Neural cell (in vitro differentiated cells): ENCODE measurements around the gene PGAP3. TPM values are rescaled to one million over a fixed set of nuclear protein-coding genes. Genes with fewer than 3 reads are reported as not detected.

Source experiments
- H2AFZ ChIP-seq: fragments of 200-600, 300-800 bp; sonication (generic), shearing (Covaris generic); 2 replicates; pipeline ENCODE4 v1.6.0; 2014; ENCODE audit warnings: low read depth, mild to moderate bottlenecking, antibody characterized with exemption, low read length, moderate library complexity
- H3F3A ChIP-seq: fragments of 200-600 bp; shearing (Covaris generic); 2 replicates; pipeline ENCODE4 v1.6.1; 2016; ENCODE audit warnings: mild to moderate bottlenecking, moderate library complexity, mixed read lengths, antibody characterized with exemption, low read length; ENCODE audit not compliant: insufficient read depth, poor library complexity, severe bottlenecking
- H3K27ac ChIP-seq: fragments of 200-600, 300-800 bp; sonication (generic), shearing (Covaris generic); 2 replicates; pipeline ENCODE4 v1.5.1; 2014; ENCODE audit warnings: mild to moderate bottlenecking, low read length, moderate library complexity
- H3K27me3 ChIP-seq: fragments of 300-800, 200-600 bp; sonication (generic), shearing (Covaris generic); 2 replicates; pipeline ENCODE4 v1.6.0; 2014; ENCODE audit warnings: mild to moderate bottlenecking, low read depth, low read length, moderate library complexity; ENCODE audit not compliant: insufficient read depth
- H3K36me3 ChIP-seq: fragments of 300-800, 200-600 bp; sonication (generic), shearing (Covaris generic); 2 replicates; pipeline ENCODE4 v1.5.1; 2014; ENCODE audit warnings: mild to moderate bottlenecking, antibody characterized with exemption, low read length, moderate library complexity; ENCODE audit not compliant: insufficient read depth
- H3K4me2 ChIP-seq: fragments of 300-800, 200-600 bp; sonication (generic), shearing (Covaris generic); 2 replicates; pipeline ENCODE4 v1.6.0; 2014; ENCODE audit warnings: mild to moderate bottlenecking, low read length
- H3K4me3 ChIP-seq: fragments of 300-800, 200-600 bp; sonication (generic), shearing (Covaris generic); 2 replicates; pipeline ENCODE4 v1.5.1; 2014; ENCODE audit warnings: mild to moderate bottlenecking, low read length, moderate library complexity
- H3K79me2 ChIP-seq: fragments of 200-600 bp; shearing (Covaris generic); replicated peaks from 2 replicates; pipeline ENCODE4 v1.6.0; 2014; ENCODE audit warnings: mild to moderate bottlenecking, low read length, moderate library complexity; ENCODE audit not compliant: insufficient read depth
- H3K9ac ChIP-seq: fragments of 300-800, 200-600 bp; sonication (generic), shearing (Covaris generic); 2 replicates; pipeline ENCODE4 v1.6.1; 2016; ENCODE audit warnings: mild to moderate bottlenecking, low read length, mixed read lengths
- H3K9me2 ChIP-seq: fragments of 200-600 bp; shearing (Covaris generic); 2 replicates; pipeline ENCODE4 v1.6.1; 2016; ENCODE audit warnings: mild to moderate bottlenecking, low read length, mixed read lengths; ENCODE audit not compliant: insufficient read depth
- H3K9me3 ChIP-seq: fragments of 200-600, 300-800 bp; sonication (generic), shearing (Covaris generic); 2 replicates; pipeline ENCODE4 v1.6.1; 2016; ENCODE audit warnings: mild to moderate bottlenecking, mixed run types, low read length, moderate library complexity, mixed read lengths
- H4K20me1 ChIP-seq: fragments of 200-600 bp; shearing (Covaris generic); 2 replicates; pipeline ENCODE4 v1.6.1; 2016; ENCODE audit warnings: mild to moderate bottlenecking, mixed run types; ENCODE audit not compliant: insufficient read depth
- EP300 ChIP-seq: fragments of 450-650 bp; conservative IDR thresholded peaks from 2 replicates; pipeline ENCODE4 v1.6.1; 2014; ENCODE audit warnings: antibody characterized with exemption, mild to moderate bottlenecking, moderate library complexity; ENCODE audit not compliant: poor library complexity, severe bottlenecking
- EZH2 ChIP-seq: fragments of 200-600, 300-800 bp; shearing (Covaris generic), sonication (generic); IDR thresholded peaks from 2 replicates; pipeline ENCODE4 v1.6.1; 2014; ENCODE audit warnings: antibody characterized with exemption, low read length, borderline replicate concordance, mild to moderate bottlenecking; ENCODE audit not compliant: insufficient read depth, poor library complexity, severe bottlenecking
- MXI1 ChIP-seq: fragments of 450-650 bp; conservative IDR thresholded peaks from 2 replicates; pipeline ENCODE4 v1.6.1; 2014; ENCODE audit warnings: antibody characterized with exemption, mild to moderate bottlenecking; ENCODE audit not compliant: poor library complexity, severe bottlenecking
- POLR2AphosphoS5 ChIP-seq: IDR thresholded peaks from 2 replicates; pipeline ENCODE4 v1.6.1; 2012
- RAD21 ChIP-seq: fragments of 450-650 bp; conservative IDR thresholded peaks from 2 replicates; pipeline ENCODE4 v1.6.1; 2014; ENCODE audit warnings: antibody characterized with exemption, mild to moderate bottlenecking, moderate library complexity
- SMC3 ChIP-seq: fragments of 450-650 bp; conservative IDR thresholded peaks from 2 replicates; pipeline ENCODE4 v1.6.1; 2014; ENCODE audit warnings: antibody characterized with exemption, mild to moderate bottlenecking, moderate library complexity; ENCODE audit not compliant: poor library complexity
- TAF1 ChIP-seq: IDR thresholded peaks from 2 replicates; pipeline ENCODE4 v1.6.1; 2012; ENCODE audit warnings: low read depth
- polyA plus RNA-seq: library from polyadenylated mRNA; depleted of rRNA; stranded (reverse); fragments of >200 nt; gene quantifications from 2 replicates; pipeline ENCODE4 v1.2.3, GENCODE V29; 2014
- TF ChIP-seq, protein P1 (sequence below): fragments of 450-650 bp; IDR thresholded peaks from 2 replicates; pipeline ENCODE4 v1.5.1; 2014; ENCODE audit warnings: antibody characterized with exemption, mild to moderate bottlenecking, moderate library complexity; ENCODE audit not compliant: poor library complexity, severe bottlenecking
- TF ChIP-seq, protein P2 (sequence below): IDR thresholded peaks from 2 replicates; pipeline ENCODE4 v1.6.1; 2012; ENCODE audit warnings: borderline replicate concordance

Gene PGAP3
- polyA plus RNA-seq, 1 donor from 2014 or later, result 27.2 TPM

GRCh38 chr17:39663688-39664580 lies 23.9 kb downstream of the PGAP3 start:
- no peak for TF ChIP-seq EZH2
- TF ChIP-seq, protein P1, sequence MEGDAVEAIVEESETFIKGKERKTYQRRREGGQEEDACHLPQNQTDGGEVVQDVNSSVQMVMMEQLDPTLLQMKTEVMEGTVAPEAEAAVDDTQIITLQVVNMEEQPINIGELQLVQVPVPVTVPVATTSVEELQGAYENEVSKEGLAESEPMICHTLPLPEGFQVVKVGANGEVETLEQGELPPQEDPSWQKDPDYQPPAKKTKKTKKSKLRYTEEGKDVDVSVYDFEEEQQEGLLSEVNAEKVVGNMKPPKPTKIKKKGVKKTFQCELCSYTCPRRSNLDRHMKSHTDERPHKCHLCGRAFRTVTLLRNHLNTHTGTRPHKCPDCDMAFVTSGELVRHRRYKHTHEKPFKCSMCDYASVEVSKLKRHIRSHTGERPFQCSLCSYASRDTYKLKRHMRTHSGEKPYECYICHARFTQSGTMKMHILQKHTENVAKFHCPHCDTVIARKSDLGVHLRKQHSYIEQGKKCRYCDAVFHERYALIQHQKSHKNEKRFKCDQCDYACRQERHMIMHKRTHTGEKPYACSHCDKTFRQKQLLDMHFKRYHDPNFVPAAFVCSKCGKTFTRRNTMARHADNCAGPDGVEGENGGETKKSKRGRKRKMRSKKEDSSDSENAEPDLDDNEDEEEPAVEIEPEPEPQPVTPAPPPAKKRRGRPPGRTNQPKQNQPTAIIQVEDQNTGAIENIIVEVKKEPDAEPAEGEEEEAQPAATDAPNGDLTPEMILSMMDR, result no peak
- TF ChIP-seq SMC3, result no peak
- no peak for TF ChIP-seq POLR2AphosphoS5
- TF ChIP-seq RAD21, result no peak
- no peak for TF ChIP-seq TAF1
- no peak for TF ChIP-seq EP300
- TF ChIP-seq MXI1, result no peak
- TF ChIP-seq, protein P2, sequence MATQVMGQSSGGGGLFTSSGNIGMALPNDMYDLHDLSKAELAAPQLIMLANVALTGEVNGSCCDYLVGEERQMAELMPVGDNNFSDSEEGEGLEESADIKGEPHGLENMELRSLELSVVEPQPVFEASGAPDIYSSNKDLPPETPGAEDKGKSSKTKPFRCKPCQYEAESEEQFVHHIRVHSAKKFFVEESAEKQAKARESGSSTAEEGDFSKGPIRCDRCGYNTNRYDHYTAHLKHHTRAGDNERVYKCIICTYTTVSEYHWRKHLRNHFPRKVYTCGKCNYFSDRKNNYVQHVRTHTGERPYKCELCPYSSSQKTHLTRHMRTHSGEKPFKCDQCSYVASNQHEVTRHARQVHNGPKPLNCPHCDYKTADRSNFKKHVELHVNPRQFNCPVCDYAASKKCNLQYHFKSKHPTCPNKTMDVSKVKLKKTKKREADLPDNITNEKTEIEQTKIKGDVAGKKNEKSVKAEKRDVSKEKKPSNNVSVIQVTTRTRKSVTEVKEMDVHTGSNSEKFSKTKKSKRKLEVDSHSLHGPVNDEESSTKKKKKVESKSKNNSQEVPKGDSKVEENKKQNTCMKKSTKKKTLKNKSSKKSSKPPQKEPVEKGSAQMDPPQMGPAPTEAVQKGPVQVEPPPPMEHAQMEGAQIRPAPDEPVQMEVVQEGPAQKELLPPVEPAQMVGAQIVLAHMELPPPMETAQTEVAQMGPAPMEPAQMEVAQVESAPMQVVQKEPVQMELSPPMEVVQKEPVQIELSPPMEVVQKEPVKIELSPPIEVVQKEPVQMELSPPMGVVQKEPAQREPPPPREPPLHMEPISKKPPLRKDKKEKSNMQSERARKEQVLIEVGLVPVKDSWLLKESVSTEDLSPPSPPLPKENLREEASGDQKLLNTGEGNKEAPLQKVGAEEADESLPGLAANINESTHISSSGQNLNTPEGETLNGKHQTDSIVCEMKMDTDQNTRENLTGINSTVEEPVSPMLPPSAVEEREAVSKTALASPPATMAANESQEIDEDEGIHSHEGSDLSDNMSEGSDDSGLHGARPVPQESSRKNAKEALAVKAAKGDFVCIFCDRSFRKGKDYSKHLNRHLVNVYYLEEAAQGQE, result no peak
- Histone ChIP-seq H2AFZ (no peak overlapping the region), H3K79me2 (no peaks in the 10 kb centered on the region), H3K36me3 (no peaks in the 10 kb centered on the region), H3K9ac (no peak overlapping the region), H3K4me2 (no peak overlapping the region), H3F3A (no peaks in the 10 kb centered on the region), H3K9me2 (no peaks in the 10 kb centered on the region), H3K4me3 (no peak overlapping the region), H4K20me1 (no peaks in the 10 kb centered on the region), H3K9me3 (no peaks in the 10 kb centered on the region), H3K27me3 (peaks cover 14% of the 10 kb centered on the region), H3K27ac (no peak overlapping the region)

- Histone ChIP-seq H3K27ac (no peak overlapping the region), H3K9ac (no peak overlapping the region), H3K36me3 (no peaks in the 10 kb centered on the region), H3K9me2 (no peaks in the 10 kb centered on the region), H4K20me1 (no peaks in the 10 kb centered on the region), H3K4me2 (no peak overlapping the region), H2AFZ (no peak overlapping the region), H3F3A (no peaks in the 10 kb centered on the region), H3K79me2 (no peaks in the 10 kb centered on the region), H3K4me3 (no peak overlapping the region), H3K9me3 (no peaks in the 10 kb centered on the region), H3K27me3 (peaks cover 8% of the 10 kb centered on the region)
- TF ChIP-seq MXI1, result no peak
- TF ChIP-seq, protein P2, result no peak
- no peak for TF ChIP-seq TAF1
- no peak for TF ChIP-seq EP300
- TF ChIP-seq RAD21, result no peak
- TF ChIP-seq, protein P1, result no peak
- TF ChIP-seq SMC3, result no peak
- TF ChIP-seq POLR2AphosphoS5, result no peak
Observed at GRCh38 chr17:39663340-39663687, 24.5 kb downstream of the PGAP3 start.
